HepG2 (cell line): Measurements from ENCODE around the gene FETUB. TPM values are rescaled to one million over a fixed set of nuclear protein-coding genes. Genes with fewer than 3 reads are reported as not detected.

Experiments used
- ATAC-seq: fragments of 200-7000 bp; cut with Tn5 transposase; 3 replicates; pipeline ENCODE4 v1.9.1; 2020; ENCODE audit warnings: mild to moderate bottlenecking, moderate library complexity
- BruUV-seq: library from RNA; stranded (reverse); fragments of 400-500 nt; replicated peaks from 2 replicates; lab custom pipeline; 2021; lab: Mats Ljungman, UMichigan
- CTCF ChIA-PET: fragments of 300-600 bp; formaldehyde crosslinking; extraction: SDS; loops from one replicate; lab custom pipeline; 2021; ENCODE audit warnings: low total read pairs, inconsistent platforms, low intra/inter-chr PET ratio; lab: Yijun Ruan, JAX
- POLR2A ChIA-PET: fragments of 350-600 bp; sonication (Branson Sonifier 250); formaldehyde crosslinking; loops from one replicate; lab custom pipeline; 2020; ENCODE audit warnings: antibody characterized with exemption, inconsistent platforms; lab: Yijun Ruan, JAX
- DNase-seq: peaks from one replicate; pipeline ENCODE4 v3.0.0-alpha.2; 2015; ENCODE audit warnings: low spot score
- FAIRE-seq: peaks from 3 replicates; lab custom pipeline; 2011; peaks lifted over from hg19 to GRCh38; lab: Jason Lieb, UNC
- H2AFZ ChIP-seq: one replicate; pipeline ENCODE4 v1.6.1; 2011; ENCODE audit warnings: low read length, inconsistent platforms
- H3K27ac ChIP-seq: fragments of 300-600 bp; 3 replicates; pipeline ENCODE4 v1.8.0; 2011; ENCODE audit warnings: mixed run types, mild to moderate bottlenecking, mixed read lengths, low read length, inconsistent platforms; ENCODE audit not compliant: insufficient read depth; ENCODE audit errors: extremely low read length
- H3K27me3 ChIP-seq, 2 experiments: fragments of 200-600 bp in 1 of 2; 2 replicates in 1 of 2; 3 replicates in 1 of 2; pipeline versions ENCODE4 v1.6.0 to v1.8.0; 2011; ENCODE audit warnings: low read length in 2 of 2, mild to moderate bottlenecking in 2 of 2, moderate library complexity in 2 of 2, inconsistent platforms in 1 of 2; ENCODE audit not compliant: insufficient read depth in 2 of 2, control insufficient read depth in 1 of 2
- H3K36me3 ChIP-seq, 2 experiments: fragments of 200-600 bp in 1 of 2; replicated peaks in 1 of 2; 2 replicates in 1 of 2; 3 replicates in 1 of 2; pipeline versions ENCODE4 v1.5.1 to v1.8.0; 2011; ENCODE audit warnings: low read length in 2 of 2, inconsistent platforms in 1 of 2; ENCODE audit not compliant: insufficient read depth in 2 of 2, control insufficient read depth in 1 of 2
- H3K4me1 ChIP-seq: 2 replicates; pipeline ENCODE4 v1.5.1; 2012; ENCODE audit warnings: low read length, inconsistent platforms; ENCODE audit not compliant: insufficient read depth
- H3K4me2 ChIP-seq: 2 replicates; pipeline ENCODE4 v1.6.0; 2011; ENCODE audit warnings: low read depth, low read length, inconsistent platforms
- H3K4me3 ChIP-seq, 3 experiments: fragments of 200-600 bp in 1 of 3; sonication (generic), shearing (Covaris generic) in 1 of 3; replicated peaks in 1 of 3; 2 replicates each; pipeline ENCODE4 v1.5.1; 2011 to 2016; ENCODE audit warnings: low read length in 3 of 3, inconsistent platforms in 2 of 3, low read depth in 2 of 3, mild to moderate bottlenecking in 2 of 3, control low read depth in 1 of 3, mixed read lengths in 1 of 3; ENCODE audit not compliant: insufficient read depth in 1 of 3
- H3K79me2 ChIP-seq: one replicate; pipeline ENCODE4 v1.6.1; 2011; ENCODE audit warnings: low read length, inconsistent platforms; ENCODE audit not compliant: insufficient read depth
- H3K9ac ChIP-seq: 2 replicates; pipeline ENCODE4 v1.6.0; 2011; ENCODE audit warnings: mild to moderate bottlenecking, low read depth, low read length, inconsistent platforms; ENCODE audit not compliant: insufficient read depth
- H3K9me3 ChIP-seq: 2 replicates; pipeline ENCODE4 v1.5.1; 2012; ENCODE audit warnings: mild to moderate bottlenecking, low read length
- H4K20me1 ChIP-seq: 2 replicates; pipeline ENCODE4 v1.6.0; 2011; ENCODE audit warnings: inconsistent platforms, mild to moderate bottlenecking, low read length, moderate library complexity; ENCODE audit not compliant: insufficient read depth
- ETV5 ChIP-seq: IDR thresholded peaks from 2 replicates; pipeline ENCODE4 v1.6.1; 2018; ENCODE audit warnings: missing biosample characterization, missing genetic modification reagents, inconsistent platforms, borderline replicate concordance
- FOXK2 ChIP-seq: fragments of 450-650 bp; IDR thresholded peaks from 2 replicates; pipeline ENCODE4 v1.6.1; 2016
- FUBP1 ChIP-seq: sonication (generic); formaldehyde crosslinking; IDR thresholded peaks from 2 replicates; pipeline ENCODE4 v1.5.1; 2020; ENCODE audit warnings: missing genetic modification reagents, mild to moderate bottlenecking, borderline replicate concordance
- GFI1 ChIP-seq: sonication (generic); formaldehyde crosslinking; IDR thresholded peaks from 2 replicates; pipeline ENCODE4 v1.5.0; 2020; ENCODE audit warnings: missing genetic modification reagents, mild to moderate bottlenecking, borderline replicate concordance
- HNRNPLL ChIP-seq: fragments of 200-400 bp; formaldehyde crosslinking; IDR thresholded peaks from 2 replicates; pipeline ENCODE4 v1.6.1; 2017; ENCODE audit warnings: mild to moderate bottlenecking, low read depth, low read length; ENCODE audit not compliant: poor library complexity, severe bottlenecking
- PRDM10 ChIP-seq: sonication (generic); formaldehyde crosslinking; IDR thresholded peaks from 2 replicates; pipeline ENCODE4 v1.4.0; 2020; ENCODE audit warnings: low read depth, missing genetic modification reagents
- RBAK ChIP-seq: sonication (generic); formaldehyde crosslinking; IDR thresholded peaks from 2 replicates; pipeline ENCODE4 v1.5.1; 2020; ENCODE audit warnings: mild to moderate bottlenecking, missing genetic modification reagents
- SYNCRIP ChIP-seq: fragments of 200-400 bp; formaldehyde crosslinking; IDR thresholded peaks from 2 replicates; pipeline ENCODE4 v1.6.1; 2018; ENCODE audit warnings: mild to moderate bottlenecking, low read depth, low read length; ENCODE audit not compliant: insufficient read depth
- TCF12 ChIP-seq, 2 experiments: fragments of 450-650 bp in 1 of 2; sonication (generic) in 1 of 2; formaldehyde crosslinking in 1 of 2; IDR thresholded peaks; 2 replicates each; pipeline versions ENCODE4 v1.6.1 to v1.8.0; 2017 to 2022; ENCODE audit warnings: antibody characterized with exemption in 1 of 2, mild to moderate bottlenecking in 1 of 2, missing genetic modification reagents in 1 of 2, moderate library complexity in 1 of 2
- TMF1 ChIP-seq: sonication (generic); formaldehyde crosslinking; IDR thresholded peaks from 2 replicates; pipeline ENCODE4 v1.8.1; 2022; ENCODE audit warnings: low read depth, missing genetic modification reagents
- ZFP36L1 ChIP-seq: sonication (generic); formaldehyde crosslinking; IDR thresholded peaks from 2 replicates; pipeline ENCODE4 v1.8.0; 2022; ENCODE audit warnings: mild to moderate bottlenecking, missing genetic modification reagents, moderate library complexity
- ZNF124 ChIP-seq: sonication (generic); formaldehyde crosslinking; IDR thresholded peaks from 2 replicates; pipeline ENCODE4 v1.4.0; 2020; ENCODE audit warnings: missing genetic modification reagents
- ZNF362 ChIP-seq: sonication (generic); formaldehyde crosslinking; IDR thresholded peaks from 2 replicates; pipeline ENCODE4 v1.4.0; 2020; ENCODE audit warnings: missing genetic modification reagents, mild to moderate bottlenecking, borderline replicate concordance
- ZNF547 ChIP-seq: sonication (generic); formaldehyde crosslinking; IDR thresholded peaks from 2 replicates; pipeline ENCODE4 v1.5.1; 2020; ENCODE audit warnings: mild to moderate bottlenecking, missing genetic modification reagents
- ZNF766 ChIP-seq: sonication (generic); formaldehyde crosslinking; IDR thresholded peaks from 2 replicates; pipeline ENCODE4 v1.5.0; 2020; ENCODE audit warnings: missing genetic modification reagents, borderline replicate concordance
- ZNF83 ChIP-seq: sonication (generic); formaldehyde crosslinking; IDR thresholded peaks from 2 replicates; pipeline ENCODE4 v1.4.0; 2020; ENCODE audit warnings: missing genetic modification reagents, mild to moderate bottlenecking, borderline replicate concordance
- WGBS: methylation state at CpG from one replicate; pipeline ENCODE4 v1.1.6; 2017; ENCODE audit warnings: low lambda C conversion rate; 5-methylcytosine and 5-hydroxymethylcytosine counted together
- in situ Hi-C: cut with HindIII; loops from 2 replicates; pipeline ENCODE4 v1.10.0; 2017; ENCODE audit warnings: low pct_unique_long_range_greater_than_20kb; ENCODE audit not compliant: extremely low pct_ligation_motif_present
- intact Hi-C: fragments of 100-400 bp; cut with micrococcal nuclease; formaldehyde crosslinking; loops from one replicate; pipeline ENCODE4 v1.10.0; 2022; ENCODE audit not compliant: unreplicated experiment
- polyA plus RNA-seq, 8 experiments: library from polyadenylated mRNA; depleted of rRNA in 3 of 8; stranded (reverse) in 7 of 8; unstranded in 1 of 8; fragments of >200 nt; fragmentation: Illumina TruSeq in 4 of 8; extraction: Trizol in 4 of 8; gene quantifications; 2 replicates each; pipeline versions ENCODE4 v1.2.1 to v1.2.3, GENCODE V29; 2011 to 2016; ENCODE audit warnings: low read depth in 4 of 8, missing spikeins in 1 of 8, mixed read lengths in 1 of 8; ENCODE audit not compliant: insufficient read depth in 1 of 8
- total RNA-seq, 5 experiments: library from RNA; depleted of rRNA; stranded (reverse); fragments of >200 nt; fragmentation: Illumina TruSeq; extraction: Trizol; gene quantifications; 2 replicates each; pipeline ENCODE4 v1.2.3, GENCODE V29; 2016; ENCODE audit warnings: low read depth in 1 of 5

Gene FETUB
- total and polyA plus RNA-seq, 2 of the 13 experiments (the other 11 are each of a cell fraction or from before 2014, with no cell fraction given): 2.1 to 4.4 TPM

GRCh38 chr3:186599142-186599784 lies 40.9 kb upstream of the FETUB start:
- ChIA-PET CTCF (interaction anchor here (0.9 kb wide), 1 partner anchor 13 kb away, joined by 3 read pairs; the partner anchor contains the start of gene AHSG), POLR2A (interaction anchor here (1.1 to 27.1 kb wide), 6 partner anchors 5 to 626 kb away, joined by 3 to 854 read pairs (median 30); partner anchors contain the start of genes AHSG, DNAJB11, EIF4A2 and TBCCD1)
- no peaks in the 10 kb centered on the region for H3K9me3 ChIP-seq
- H3K4me2 ChIP-seq: peak overlapping the region; percentile 88
- H3K36me3 ChIP-seq: no peaks in the 10 kb centered on the region
- H3K79me2 ChIP-seq: peaks cover 4% of the 10 kb centered on the region
- in situ Hi-C loops (no loop called here), intact Hi-C loops (loop anchor here (2.0 kb wide), 1 partner anchor 14 kb away; the partner anchor contains the start of gene AHSG)
- BruUV-seq: no TSS peak
- peak overlapping the region; percentile 95 for H3K27ac ChIP-seq
- FAIRE-seq (peak; percentile 98), ATAC-seq (peak; percentile 77), DNase-seq (peak; percentile 90)
- peak overlapping the region; percentile 18 to 63 (median 34) for H3K4me3 ChIP-seq
- no peak overlapping the region for H2AFZ ChIP-seq
- peaks cover 96% of the 10 kb centered on the region for H3K4me1 ChIP-seq
- H3K9ac ChIP-seq: peak overlapping the region; percentile 77
- H3K27me3 ChIP-seq: no peaks in the 10 kb centered on the region
- H4K20me1 ChIP-seq: no peaks in the 10 kb centered on the region
- WGBS: under 1% methylated on average over 8 of the region's 12 CpGs
- TF ChIP-seq RBAK (CRISPR knock-in tag) (no peak), TCF12 (IDR thresholded peaks at IDR 0.05) (no peak), TCF12 (CRISPR knock-in tag; IDR thresholded peaks at IDR 0.05) (peak; percentile 49; the same call in 1 of the 2 replicates), ZNF83 (CRISPR knock-in tag) (no peak), TMF1 (CRISPR knock-in tag) (no peak), HNRNPLL (no peak), ETV5 (CRISPR knock-in tag) (peak; percentile 88; the same call in 1 of the 2 replicates), ZNF547 (CRISPR knock-in tag) (no peak; the same call in 1 of the 2 replicates), ZNF766 (CRISPR knock-in tag) (no peak; the same call in 1 of the 2 replicates), GFI1 (CRISPR knock-in tag) (peak; percentile 76), ZNF124 (CRISPR knock-in tag) (peak; percentile 74; the same call in 1 of the 2 replicates), FOXK2 (no peak), SYNCRIP (no peak), ZFP36L1 (CRISPR knock-in tag) (no peak), PRDM10 (CRISPR knock-in tag) (no peak), ZNF362 (CRISPR knock-in tag) (peak; percentile 57; the same call in 1 of the 2 replicates), FUBP1 (no peak)
